ENCODE results near the gene RASA2.

RASA2 gene

GRCh38 chr3:141538568-141539240 lies 51.9 kb downstream of the RASA2 start:
- no peak for DNase-seq

GRCh38 chr3:141539431-141540187 lies 52.8 kb downstream of the RASA2 start:
- DNase-seq = no peak

- no peak for DNase-seq
Observed at GRCh38 chr3:141540531-141540930, 53.7 kb downstream of the RASA2 start.

GRCh38 chr3:141542202-141542969 lies 55.6 kb downstream of the RASA2 start:
- DNase-seq = no peak

GRCh38 chr3:141542989-141543388 lies 56.2 kb downstream of the RASA2 start:
- DNase-seq = no peak

GRCh38 chr3:141544697-141545096 lies 57.9 kb downstream of the RASA2 start:
- DNase-seq = peak; percentile 95

- DNase-seq = no peak
Observed at GRCh38 chr3:141546081-141546480, 59.3 kb downstream of the RASA2 start.

GRCh38 chr3:141546586-141546985 lies 59.8 kb downstream of the RASA2 start:
- no peak for DNase-seq

- no peak for DNase-seq
Observed at GRCh38 chr3:141547791-141548190, 61.0 kb downstream of the RASA2 start.

GRCh38 chr3:141550926-141551665 lies 64.3 kb downstream of the RASA2 start:
- no peak for DNase-seq

GRCh38 chr3:141552440-141552991 lies 65.7 kb downstream of the RASA2 start:
- no peak for DNase-seq

- DNase-seq = peak; percentile 44
Observed at GRCh38 chr3:141553055-141553454, 66.2 kb downstream of the RASA2 start.

GRCh38 chr3:141556034-141556433 lies 69.2 kb downstream of the RASA2 start:
- DNase-seq = no peak

GRCh38 chr3:141557961-141558706 lies 71.3 kb downstream of the RASA2 start:
- DNase-seq = peak; percentile 91

GRCh38 chr3:141561426-141562034 lies 74.7 kb downstream of the RASA2 start:
- peak; percentile 75 for DNase-seq

GRCh38 chr3:141564241-141564640 lies 77.4 kb downstream of the RASA2 start:
- DNase-seq = no peak

- DNase-seq = no peak
Observed at GRCh38 chr3:141570068-141570467, 83.2 kb downstream of the RASA2 start.

GRCh38 chr3:141575879-141576743 lies 89.3 kb downstream of the RASA2 start:
- peak; percentile 65 for DNase-seq

- no peak for DNase-seq
Observed at GRCh38 chr3:141576744-141577052, 89.9 kb downstream of the RASA2 start.

- DNase-seq = no peak
Observed at GRCh38 chr3:141578202-141578973, 91.6 kb downstream of the RASA2 start.

Measured in OCI-M1 (cell line).